Activated naive CD8-positive, alpha-beta T cell treated with anti-CD3 and anti-CD28 coated beads for 36 hours (primary cell): ENCODE results near the gene HNF4A. TPM values are rescaled to one million over a fixed set of nuclear protein-coding genes. Genes with fewer than 3 reads are reported as not detected.
"Not testable (repeated sequence)": the region's sequence is repeated elsewhere in the genome, so short reads cannot be mapped to it uniquely, and the experiment has no call there.

Experiments used
- DNase-seq: peaks from one replicate; pipeline ENCODE4 v3.0.0; 2021
- H3K27ac Mint-ChIP-seq: one replicate; pipeline ENCODE4 v1.8.0; 2022; ENCODE audit warnings: mild to moderate bottlenecking, moderate library complexity, mixed read lengths
- H3K27me3 Mint-ChIP-seq: one replicate; pipeline ENCODE4 v1.8.0; 2022; ENCODE audit warnings: mild to moderate bottlenecking, mixed read lengths
- H3K36me3 Mint-ChIP-seq: one replicate; pipeline ENCODE4 v1.8.0; 2021; ENCODE audit warnings: mild to moderate bottlenecking, mixed read lengths
- H3K4me1 Mint-ChIP-seq: one replicate; pipeline ENCODE4 v1.8.0; 2021; ENCODE audit warnings: mixed read lengths
- H3K4me3 Mint-ChIP-seq: one replicate; pipeline ENCODE4 v1.8.0; 2022; ENCODE audit warnings: mild to moderate bottlenecking, moderate library complexity, mixed read lengths
- H3K9me3 Mint-ChIP-seq: one replicate; pipeline ENCODE4 v1.8.0; 2022; ENCODE audit warnings: mixed read lengths
- total RNA-seq, 2 experiments: library from RNA; stranded (reverse); gene quantifications; one replicate each; pipeline ENCODE4 v1.2.3, GENCODE V29; 2021

The HNF4A gene
- total RNA-seq: not detected

DNA sequence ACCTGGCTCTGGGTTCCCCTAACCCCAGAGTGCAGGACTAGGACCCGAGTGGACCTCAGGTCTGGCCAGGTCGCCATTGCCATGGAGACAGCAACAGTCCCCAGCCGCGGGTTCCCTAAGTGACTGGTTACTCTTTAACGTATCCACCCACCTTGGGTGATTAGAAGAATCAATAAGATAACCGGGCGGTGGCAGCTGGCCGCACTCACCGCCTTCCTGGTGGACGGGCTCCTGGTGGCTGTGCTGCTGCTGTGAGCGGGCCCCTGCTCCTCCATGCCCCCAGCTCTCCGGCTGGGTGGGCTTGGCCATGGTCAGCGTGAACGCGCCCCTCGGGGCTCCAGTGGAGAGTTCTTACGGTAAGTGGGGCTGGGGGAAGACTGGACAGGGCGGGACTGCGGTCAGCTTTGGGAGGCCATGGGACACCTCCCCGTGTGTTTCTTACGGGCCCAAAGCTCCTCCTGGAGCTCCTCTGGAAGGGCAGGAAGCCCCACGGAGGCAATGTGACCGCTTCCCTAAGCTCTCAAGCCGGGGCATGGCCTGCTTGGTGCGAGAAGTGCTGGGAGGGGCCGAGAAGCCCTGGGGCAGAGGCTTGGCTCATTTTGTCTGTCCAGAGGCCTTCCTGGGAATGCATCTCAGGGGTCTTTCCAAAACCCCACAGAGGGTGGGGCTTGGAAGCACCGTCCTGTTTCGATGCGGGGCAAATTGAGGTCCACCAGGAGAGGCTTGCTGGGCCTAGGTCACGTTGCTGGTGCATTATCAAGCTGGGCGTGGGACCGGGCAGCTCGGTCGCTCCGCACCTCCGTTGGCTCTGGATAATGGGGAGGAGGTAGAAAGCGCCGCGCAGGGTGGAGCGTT lies at the start of gene HNF4A:
TSS of gene HNF4A (plus strand) at position 202 of the 855 bp plus-strand sequence. CDS start at position 308, 106 bp downstream.
- H3K9me3 Mint-ChIP-seq: no peaks in the 10 kb centered on the region
- no peaks in the 10 kb centered on the region for H3K27me3 Mint-ChIP-seq
- H3K36me3 Mint-ChIP-seq: no peaks in the 10 kb centered on the region
- no peak for DNase-seq
- no peak within 1 kb of the TSS for H3K4me3 Mint-ChIP-seq
- peak within 1 kb of the TSS; percentile 17 for H3K27ac Mint-ChIP-seq
- H3K4me1 Mint-ChIP-seq: no peaks in the 10 kb centered on the region

GRCh38 chr20:44306927-44307326 lies 48.6 kb upstream of the HNF4A start:
- H3K27me3 Mint-ChIP-seq: no peaks in the 10 kb centered on the region
- H3K27ac Mint-ChIP-seq: no peak overlapping the region
- no peaks in the 10 kb centered on the region for H3K36me3 Mint-ChIP-seq
- no peaks in the 10 kb centered on the region for H3K9me3 Mint-ChIP-seq
- H3K4me3 Mint-ChIP-seq: no peak overlapping the region
- peaks cover 18% of the 10 kb centered on the region for H3K4me1 Mint-ChIP-seq
- no peak for DNase-seq

GRCh38 chr20:44309763-44310663 lies 45.5 kb upstream of the HNF4A start:
- DNase-seq: no peak
- no peaks in the 10 kb centered on the region for H3K27me3 Mint-ChIP-seq
- H3K36me3 Mint-ChIP-seq: no peaks in the 10 kb centered on the region
- peak overlapping the region; percentile 86 for H3K27ac Mint-ChIP-seq
- H3K4me3 Mint-ChIP-seq: peak overlapping the region; percentile 91
- peaks cover 18% of the 10 kb centered on the region for H3K4me1 Mint-ChIP-seq
- no peaks in the 10 kb centered on the region for H3K9me3 Mint-ChIP-seq

DNA sequence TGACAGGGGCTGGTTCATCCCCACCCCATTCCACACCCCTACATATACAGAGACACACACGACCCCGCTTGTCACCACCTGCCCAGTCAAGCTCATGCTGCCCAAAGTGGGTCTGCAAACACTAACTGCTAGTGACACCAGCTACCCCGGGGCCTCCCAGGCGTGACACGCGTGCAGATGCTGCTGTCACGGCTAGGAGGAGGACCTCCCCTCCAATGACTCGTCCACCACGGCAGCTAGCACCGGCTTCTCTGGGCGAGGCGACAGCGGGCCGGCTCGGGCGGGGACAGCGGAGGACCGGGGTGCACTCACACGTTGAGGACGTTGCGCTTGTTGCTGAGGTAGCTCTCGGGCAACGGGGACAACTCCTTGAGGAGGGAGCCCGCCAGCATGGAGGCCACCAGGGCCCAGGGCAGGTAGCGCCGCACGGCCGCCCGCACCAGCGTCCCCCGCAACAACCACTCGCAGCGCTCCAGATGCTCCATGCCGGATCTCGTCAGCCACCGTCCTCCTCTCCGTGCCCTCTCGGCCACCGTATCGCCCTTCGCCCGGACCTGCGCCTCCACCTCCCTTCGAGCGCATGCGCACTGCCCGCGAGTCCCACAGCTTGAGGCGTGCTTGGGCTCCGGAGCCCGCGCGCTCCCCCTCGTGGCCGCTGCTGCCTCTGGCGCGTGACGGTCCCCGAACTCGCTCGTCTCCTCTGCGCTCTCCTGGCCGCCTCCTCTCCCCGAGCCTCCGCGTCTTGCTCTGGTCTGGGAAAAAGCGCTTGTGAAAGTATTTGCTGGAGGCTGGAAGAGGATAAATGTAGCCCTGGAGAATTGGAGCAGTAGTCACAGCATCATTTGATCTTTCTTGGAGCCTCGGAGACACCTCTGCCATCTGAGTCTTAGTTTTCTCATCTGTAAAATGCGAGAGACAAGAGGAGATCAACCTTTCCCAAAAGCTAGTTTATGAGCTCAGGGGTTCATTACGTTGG lies 44.5 kb upstream of the HNF4A start, which contains the start of gene FITM2:
TSS of gene FITM2 (minus strand) at position 539 of the 976 bp plus-strand sequence. CDS start at position 485, 54 bp downstream.
- peak; percentile 99 for DNase-seq
- Mint-ChIP-seq H3K36me3 (no peaks in the 10 kb centered on the region), H3K27ac (peak within 1 kb of the TSS; percentile 86)

DNA sequence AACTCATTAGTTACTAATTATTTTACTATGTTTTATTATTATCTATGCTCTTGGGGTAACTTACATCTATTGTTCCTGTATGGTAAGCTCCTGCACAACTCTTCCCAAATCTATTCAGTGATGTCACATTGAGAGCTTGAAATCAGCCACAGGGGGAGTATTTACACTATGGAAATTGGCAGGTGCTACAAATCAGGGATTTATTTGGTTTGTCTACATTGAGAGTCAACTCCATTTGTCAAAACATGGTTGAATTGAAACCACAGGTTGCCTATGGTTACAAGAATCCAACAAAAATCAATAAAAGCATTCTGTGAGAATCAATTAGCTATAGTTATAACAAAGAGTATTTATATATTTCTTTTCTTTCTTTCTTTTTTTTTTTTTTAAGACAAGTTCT lies 40.6 kb upstream of the HNF4A start:
- Mint-ChIP-seq H3K4me3 (no peak overlapping the region), H3K9me3 (no peaks in the 10 kb centered on the region), H3K36me3 (no peaks in the 10 kb centered on the region), H3K27ac (no peak overlapping the region), H3K4me1 (peaks cover 9% of the 10 kb centered on the region), H3K27me3 (no peaks in the 10 kb centered on the region)
- DNase-seq: no peak

More for the DNA sequence above, 44.5 kb upstream of the HNF4A start, which contains the start of gene FITM2:
- Mint-ChIP-seq H3K27me3 (no peaks in the 10 kb centered on the region), H3K4me3 (peak within 1 kb of the TSS; percentile 91), H3K9me3 (no peaks in the 10 kb centered on the region), H3K4me1 (peaks cover 18% of the 10 kb centered on the region)

GRCh38 chr20:44319839-44320422 lies 35.6 kb upstream of the HNF4A start:
- H3K27ac Mint-ChIP-seq: no peak overlapping the region
- no peaks in the 10 kb centered on the region for H3K36me3 Mint-ChIP-seq
- no peaks in the 10 kb centered on the region for H3K27me3 Mint-ChIP-seq
- DNase-seq: no peak
- no peaks in the 10 kb centered on the region for H3K9me3 Mint-ChIP-seq
- no peaks in the 10 kb centered on the region for H3K4me1 Mint-ChIP-seq
- H3K4me3 Mint-ChIP-seq: no peak overlapping the region

DNA sequence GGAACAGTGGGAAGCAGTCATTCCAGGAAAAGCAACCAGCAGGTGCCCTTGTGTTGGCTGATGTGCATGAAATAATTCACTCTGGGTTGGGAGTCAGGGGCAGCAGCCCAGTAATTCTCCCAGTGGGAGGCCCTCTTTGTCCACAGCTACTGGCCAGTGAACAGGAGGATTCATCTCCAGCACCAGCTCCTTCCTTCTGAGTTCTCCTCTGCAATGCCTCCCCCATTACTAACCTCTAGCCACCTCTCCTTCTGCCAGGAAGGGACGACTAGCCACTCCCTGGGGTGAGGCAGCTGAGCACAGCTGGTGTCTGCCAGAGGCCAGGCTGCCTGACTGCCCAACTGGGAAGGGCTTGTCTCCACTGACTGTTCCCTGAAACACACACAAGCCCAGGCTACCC lies 31.2 kb upstream of the HNF4A start:
- no peak overlapping the region for H3K4me3 Mint-ChIP-seq
- H3K27me3 Mint-ChIP-seq: no peaks in the 10 kb centered on the region
- no peak for DNase-seq
- H3K36me3 Mint-ChIP-seq: no peaks in the 10 kb centered on the region
- H3K9me3 Mint-ChIP-seq: no peaks in the 10 kb centered on the region
- H3K4me1 Mint-ChIP-seq: peaks cover 3% of the 10 kb centered on the region
- no peak overlapping the region for H3K27ac Mint-ChIP-seq

- H3K9me3 Mint-ChIP-seq: no peaks in the 10 kb centered on the region
- H3K27me3 Mint-ChIP-seq: no peaks in the 10 kb centered on the region
- H3K27ac Mint-ChIP-seq: no peak overlapping the region
- peaks cover 3% of the 10 kb centered on the region for H3K4me1 Mint-ChIP-seq
- H3K36me3 Mint-ChIP-seq: no peaks in the 10 kb centered on the region
- DNase-seq: peak; percentile 23
- peak overlapping the region; percentile 45 for H3K4me3 Mint-ChIP-seq
Observed at GRCh38 chr20:44326391-44327159, 28.9 kb upstream of the HNF4A start.

GRCh38 chr20:44327748-44328147 lies 27.8 kb upstream of the HNF4A start:
- H3K4me3 Mint-ChIP-seq, H3K27me3 Mint-ChIP-seq, H3K9me3 Mint-ChIP-seq, H3K4me1 Mint-ChIP-seq, H3K36me3 Mint-ChIP-seq, DNase-seq, H3K27ac Mint-ChIP-seq: not testable (repeated sequence)

GRCh38 chr20:44328428-44328827 lies 27.1 kb upstream of the HNF4A start:
- H3K36me3 Mint-ChIP-seq: no peaks in the 10 kb centered on the region
- peaks cover 3% of the 10 kb centered on the region for H3K4me1 Mint-ChIP-seq
- no peaks in the 10 kb centered on the region for H3K27me3 Mint-ChIP-seq
- H3K27ac Mint-ChIP-seq: no peak overlapping the region
- DNase-seq: no peak
- no peak overlapping the region for H3K4me3 Mint-ChIP-seq
- no peaks in the 10 kb centered on the region for H3K9me3 Mint-ChIP-seq

DNA sequence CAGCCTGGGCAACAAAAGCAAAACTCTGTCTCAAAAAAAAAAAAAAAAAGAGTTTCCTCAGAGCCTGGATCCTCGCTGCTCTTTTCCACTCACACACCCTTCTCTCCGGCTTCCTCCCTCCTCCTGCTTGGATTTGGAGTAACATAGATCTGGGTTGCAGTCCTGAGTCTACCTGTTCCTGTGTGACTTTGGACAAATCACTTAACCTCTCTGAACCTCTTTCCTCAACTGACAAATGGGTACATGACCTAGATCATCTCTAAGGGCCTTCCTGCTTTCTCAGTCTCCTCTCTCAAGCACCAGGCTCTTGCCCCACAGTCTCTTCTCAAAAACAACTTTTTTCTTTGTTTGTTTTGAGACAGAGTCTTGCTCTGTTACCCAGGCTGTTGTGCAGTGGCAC lies 24.3 kb upstream of the HNF4A start:
- H3K4me3 Mint-ChIP-seq: no peak overlapping the region
- peaks cover under 1% of the 10 kb centered on the region for H3K27me3 Mint-ChIP-seq
- no peak overlapping the region for H3K27ac Mint-ChIP-seq
- peaks cover 3% of the 10 kb centered on the region for H3K4me1 Mint-ChIP-seq
- H3K9me3 Mint-ChIP-seq: no peaks in the 10 kb centered on the region
- no peak for DNase-seq
- no peaks in the 10 kb centered on the region for H3K36me3 Mint-ChIP-seq

- no peak for DNase-seq
- Mint-ChIP-seq H3K27ac (no peak overlapping the region), H3K4me1 (no peaks in the 10 kb centered on the region), H3K9me3 (no peaks in the 10 kb centered on the region), H3K4me3 (no peak overlapping the region), H3K36me3 (no peaks in the 10 kb centered on the region), H3K27me3 (peaks cover 4% of the 10 kb centered on the region)
Observed at GRCh38 chr20:44334306-44334705, 21.2 kb upstream of the HNF4A start.

GRCh38 chr20:44334709-44335108 lies 20.8 kb upstream of the HNF4A start:
- no peaks in the 10 kb centered on the region for H3K4me1 Mint-ChIP-seq
- H3K27me3 Mint-ChIP-seq: peaks cover 4% of the 10 kb centered on the region
- H3K27ac Mint-ChIP-seq: no peak overlapping the region
- H3K36me3 Mint-ChIP-seq: no peaks in the 10 kb centered on the region
- no peak overlapping the region for H3K4me3 Mint-ChIP-seq
- H3K9me3 Mint-ChIP-seq: no peaks in the 10 kb centered on the region
- no peak for DNase-seq
